H4 (cell line): Measurements from ENCODE around the gene NRXN3. TPM values are rescaled to one million over a fixed set of nuclear protein-coding genes. Genes with fewer than 3 reads are reported as not detected.
A peak's percentile ranks its signal among the peaks of the same experiment; 100 is the strongest.

ENCODE experiments used
- DNase-seq: peaks from one replicate; pipeline ENCODE4 v3.0.0-alpha.2; 2015; ENCODE audit warnings: low spot score
- total RNA-seq: library from RNA; depleted of rRNA; stranded (reverse); fragments of >200 nt; shearing (Covaris generic); gene quantifications from 2 replicates; pipeline ENCODE4 v1.2.3, GENCODE V29; 2014

NRXN3 gene
- total RNA-seq, 1 experiment from 2014 or later, result 0.37 TPM

DNA sequence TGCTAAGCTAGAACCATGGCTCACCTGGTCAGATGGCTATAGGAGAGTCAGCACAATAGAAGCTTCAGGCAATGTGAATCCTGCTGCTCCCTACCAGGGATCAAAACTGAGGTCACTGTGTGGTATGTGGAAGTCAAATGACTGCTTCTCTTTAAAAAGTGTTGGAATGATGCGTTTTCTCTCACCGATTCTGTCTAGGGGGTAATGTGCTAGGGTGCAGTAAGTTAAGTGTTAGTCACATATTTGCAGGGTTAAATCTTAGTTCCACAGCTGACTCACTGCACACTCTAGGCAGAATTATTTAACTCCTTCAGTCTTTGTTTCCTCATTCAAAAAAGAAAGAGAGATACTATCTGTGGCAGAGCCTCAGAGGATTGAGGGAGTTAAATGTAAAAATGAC lies 1344.5 kb downstream of the NRXN3 start:
- DNase-seq, result peak; percentile 8

DNA sequence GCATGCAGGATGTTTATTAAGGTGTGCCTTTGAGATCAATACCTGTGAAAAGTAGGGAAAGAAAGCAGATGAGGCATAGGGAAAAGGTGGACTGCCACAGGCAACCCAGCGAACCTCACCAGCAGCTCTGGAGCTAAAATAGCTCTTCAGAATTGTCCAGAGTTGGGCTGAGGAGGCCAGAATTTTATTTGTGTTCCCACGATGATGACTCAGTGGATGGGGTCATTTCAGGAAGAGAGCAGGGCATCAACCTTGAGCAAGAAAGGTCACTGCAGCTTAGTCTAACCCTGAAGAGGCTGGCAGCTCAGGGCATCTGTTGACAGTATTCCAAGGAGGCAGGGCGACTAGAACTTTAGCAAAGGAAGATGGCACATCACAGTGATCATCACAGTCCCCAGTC lies 1345.0 kb downstream of the NRXN3 start:
- no peak for DNase-seq

DNA sequence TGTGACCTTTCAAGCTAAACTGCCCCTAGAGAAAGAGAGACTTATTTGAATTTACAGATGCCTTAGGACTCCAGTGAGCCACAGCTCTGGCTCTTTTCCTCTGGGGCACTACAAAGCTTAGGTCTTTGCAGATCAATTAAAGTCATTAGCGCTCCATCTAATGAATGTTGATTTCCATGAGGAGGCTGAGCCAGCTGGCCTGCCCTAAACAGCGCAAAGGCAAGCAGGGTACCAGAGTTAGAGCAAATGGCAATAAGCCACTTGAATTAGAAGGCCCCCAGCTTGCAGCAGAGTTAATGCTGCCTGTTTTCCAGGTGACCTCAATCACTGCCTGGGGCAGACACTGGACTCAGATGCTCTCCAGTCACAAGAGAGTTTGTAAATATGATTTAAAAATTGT lies 1345.8 kb downstream of the NRXN3 start:
- no peak for DNase-seq

DNA sequence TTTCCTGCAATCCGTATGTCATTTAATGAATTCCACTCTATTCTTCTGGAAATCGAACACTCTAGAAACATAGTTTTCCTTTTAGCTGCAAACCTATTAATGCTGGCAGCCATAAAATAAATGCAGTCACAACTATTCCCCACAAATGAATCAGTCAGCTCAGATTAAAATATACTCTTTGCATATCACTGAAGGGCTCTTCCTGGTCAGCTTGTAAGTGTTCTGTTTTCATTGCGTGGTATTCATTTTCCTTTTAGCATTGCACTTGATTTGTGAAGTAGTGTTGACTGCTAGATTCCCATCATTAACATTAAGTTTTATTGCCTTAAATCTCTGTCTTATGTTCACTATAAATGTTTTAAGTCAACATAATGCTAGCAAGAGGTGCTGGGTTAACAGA lies 1355.2 kb downstream of the NRXN3 start:
- DNase-seq, result no peak

DNA sequence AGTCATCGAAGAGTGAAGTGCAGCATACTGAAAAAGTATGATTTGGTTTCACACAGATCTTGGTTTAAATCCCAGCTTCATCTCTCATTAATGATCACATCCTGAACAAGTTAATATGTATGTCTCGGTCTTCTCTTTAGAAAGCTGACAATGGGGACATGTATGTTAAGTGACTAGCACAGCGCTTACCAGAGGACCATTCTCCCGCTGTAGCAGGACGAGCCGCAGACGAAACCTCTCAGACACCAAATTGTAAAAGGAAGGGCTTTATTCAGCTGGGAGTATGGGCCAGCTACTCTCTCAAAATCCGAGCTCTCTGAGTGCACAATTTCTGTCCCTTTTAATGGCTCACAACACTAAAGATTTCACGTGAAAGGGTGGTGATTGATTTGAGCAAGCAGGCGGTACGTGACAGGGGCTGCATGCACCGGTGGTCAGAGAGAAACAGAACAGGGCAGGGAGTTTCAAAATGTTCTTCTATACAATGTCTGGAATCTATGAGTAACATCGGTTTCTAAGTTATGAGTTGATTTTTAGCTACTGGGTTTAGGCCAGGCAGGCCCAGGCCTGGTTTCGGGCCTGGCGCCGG lies 1358.7 kb downstream of the NRXN3 start:
- no peak for DNase-seq

DNA sequence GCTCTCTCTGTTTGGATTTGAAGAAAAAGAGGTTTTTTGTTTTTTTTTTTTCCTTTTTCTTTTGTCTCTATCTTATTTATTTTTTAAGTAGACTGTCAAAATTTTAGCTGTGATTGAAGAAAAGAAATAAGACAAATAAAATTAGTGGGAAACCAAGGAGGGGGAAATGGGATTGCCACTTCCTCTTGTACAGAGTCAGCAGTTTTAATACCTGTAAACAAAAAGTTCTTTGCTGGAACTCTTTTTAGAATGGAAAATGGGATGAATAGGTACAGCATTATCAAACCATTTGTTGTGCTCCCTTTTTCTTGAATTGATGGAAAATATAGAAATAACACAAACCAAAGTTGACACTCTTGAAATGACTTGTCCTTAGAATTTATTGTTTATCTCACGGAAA lies 1360.4 kb downstream of the NRXN3 start:
- no peak for DNase-seq

DNA sequence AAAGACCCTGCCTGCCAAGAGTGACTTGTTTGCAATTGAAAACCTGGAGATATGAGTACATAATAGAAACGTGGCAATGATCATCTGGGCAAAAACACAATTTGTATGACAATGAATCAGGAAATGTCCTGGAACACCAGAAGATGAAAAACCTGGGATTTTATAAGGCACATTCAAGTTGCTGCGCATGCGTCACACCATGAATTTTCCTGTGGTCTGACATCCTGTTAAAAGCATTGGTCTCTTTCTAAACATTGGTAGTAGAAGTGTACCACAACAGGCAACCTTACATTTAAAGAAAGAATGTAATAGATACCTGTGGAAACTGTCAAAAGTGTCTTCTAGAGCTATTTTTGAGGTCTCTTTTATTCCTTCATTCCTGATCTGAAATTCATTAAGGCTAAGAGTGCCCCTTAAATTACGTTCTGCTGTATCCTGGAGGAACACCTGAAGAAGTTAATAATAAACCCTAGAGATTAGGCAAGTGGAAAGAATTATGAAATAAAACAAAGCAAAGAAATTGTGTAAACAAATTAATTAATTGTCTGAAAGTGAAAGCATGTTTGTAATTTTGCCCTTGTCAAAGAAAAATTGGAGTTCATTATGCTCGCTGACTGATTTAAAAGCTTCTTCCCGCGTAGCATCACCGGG lies 1364.7 kb downstream of the NRXN3 start:
- DNase-seq, result peak; percentile 16

DNA sequence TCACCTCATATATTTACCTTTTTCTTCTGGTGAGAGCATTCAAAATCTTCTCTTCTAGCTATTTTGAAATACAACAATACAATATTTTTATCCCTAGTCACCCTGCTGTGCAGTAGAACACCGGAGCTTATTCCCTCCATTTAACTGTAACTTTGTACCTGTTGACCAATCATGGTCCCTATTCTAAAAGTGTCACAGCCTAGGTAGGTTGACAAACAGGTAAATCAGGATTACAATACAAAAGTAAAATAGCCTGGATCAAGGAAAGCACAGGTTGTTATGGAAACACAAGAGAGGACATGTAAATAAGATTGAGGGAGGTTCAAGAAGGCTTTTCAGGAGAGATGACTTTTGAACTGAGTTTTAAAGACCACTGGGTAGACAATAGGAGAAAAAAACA lies 1370.2 kb downstream of the NRXN3 start:
- DNase-seq, result no peak

DNA sequence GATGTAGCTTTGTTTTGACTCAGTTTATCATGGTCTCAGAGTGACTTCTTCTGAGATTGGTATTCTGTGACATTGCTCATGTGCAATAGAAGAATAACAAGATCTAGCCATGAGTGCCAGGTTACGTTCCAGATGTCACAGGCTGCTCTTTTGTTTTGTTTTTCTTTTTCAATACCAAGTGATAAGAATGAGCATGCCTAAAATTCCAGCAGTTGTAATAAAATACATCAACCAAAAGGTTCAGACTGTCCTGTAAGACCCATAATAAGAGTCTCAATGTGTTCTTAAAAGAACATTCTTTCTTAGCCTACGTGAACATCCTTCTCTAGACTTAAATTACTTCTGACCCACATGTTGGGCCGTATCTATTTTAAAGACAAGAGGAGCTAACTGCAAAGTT lies 1371.9 kb downstream of the NRXN3 start:
- DNase-seq, result no peak

DNA sequence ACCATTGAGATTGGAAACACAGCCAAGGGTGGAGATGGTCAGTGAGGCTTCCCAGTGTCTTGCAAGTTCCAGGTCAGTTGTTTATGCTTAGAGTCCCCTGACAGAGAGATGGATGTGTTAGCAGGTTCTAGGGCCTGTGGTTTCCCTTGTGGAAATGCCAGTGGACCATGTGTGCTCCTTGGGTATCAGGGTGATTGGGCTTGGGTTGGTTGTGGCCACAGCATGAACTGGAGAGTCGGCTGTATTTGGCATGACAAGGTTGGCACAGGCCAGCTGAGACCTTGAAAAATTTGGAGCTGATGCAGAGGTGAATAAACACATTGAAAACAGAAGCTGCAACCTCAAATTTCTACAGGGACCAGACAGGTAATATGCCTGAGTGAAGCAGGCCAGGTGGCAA lies 1373.2 kb downstream of the NRXN3 start:
- no peak for DNase-seq

DNA sequence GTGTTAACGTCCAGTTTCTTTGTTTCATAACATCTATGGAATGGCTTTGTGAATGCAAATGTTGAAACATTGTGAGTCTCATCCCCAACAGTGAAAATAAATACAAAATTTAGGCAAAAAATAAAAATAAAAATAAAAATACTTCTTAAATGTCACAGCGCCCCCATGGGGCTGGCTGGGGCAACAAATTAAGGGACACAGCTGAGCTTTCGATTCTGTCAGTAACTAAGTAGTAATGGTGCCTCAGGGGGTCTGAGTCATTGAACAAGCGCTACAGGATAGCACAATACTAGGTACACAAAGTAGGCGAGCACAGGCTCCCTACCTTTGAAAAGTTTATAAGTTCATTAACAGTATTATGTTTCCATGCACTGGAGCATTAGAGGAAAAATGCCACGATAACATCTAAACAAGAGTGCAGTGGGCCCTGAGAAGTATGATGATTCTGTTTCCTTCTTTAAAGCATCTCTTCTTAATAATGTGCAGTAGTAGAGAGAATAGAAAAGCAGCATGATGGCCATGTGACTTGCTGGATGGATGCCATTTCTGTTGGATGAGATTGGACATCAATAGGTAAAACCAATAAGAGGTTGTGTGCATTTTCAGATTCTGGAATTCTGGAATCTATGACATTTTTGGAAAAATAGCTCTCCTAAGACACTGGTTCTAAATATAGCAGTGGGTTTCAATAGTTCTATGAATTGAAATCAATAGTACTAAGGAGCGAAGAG lies 1374.0 kb downstream of the NRXN3 start:
- peak; percentile 23 for DNase-seq

DNA sequence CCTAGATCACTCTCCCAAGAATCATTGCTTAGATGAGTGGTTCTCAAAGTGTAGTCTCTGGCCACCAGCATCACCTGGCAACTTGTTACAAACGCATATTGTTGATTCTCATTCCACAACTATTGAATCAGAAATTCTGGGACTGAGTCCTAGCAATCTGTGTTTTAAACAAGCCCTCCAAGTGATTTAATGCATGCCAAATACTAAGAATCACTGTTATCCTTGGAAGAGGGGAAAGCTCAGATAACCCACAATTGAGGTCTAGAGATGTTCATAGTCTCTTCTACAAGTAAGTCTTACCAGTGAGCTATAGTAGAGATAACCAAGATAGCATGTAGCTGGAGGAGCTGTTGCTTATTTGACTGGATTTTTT lies 1374.5 kb downstream of the NRXN3 start:
- DNase-seq, result no peak

DNA sequence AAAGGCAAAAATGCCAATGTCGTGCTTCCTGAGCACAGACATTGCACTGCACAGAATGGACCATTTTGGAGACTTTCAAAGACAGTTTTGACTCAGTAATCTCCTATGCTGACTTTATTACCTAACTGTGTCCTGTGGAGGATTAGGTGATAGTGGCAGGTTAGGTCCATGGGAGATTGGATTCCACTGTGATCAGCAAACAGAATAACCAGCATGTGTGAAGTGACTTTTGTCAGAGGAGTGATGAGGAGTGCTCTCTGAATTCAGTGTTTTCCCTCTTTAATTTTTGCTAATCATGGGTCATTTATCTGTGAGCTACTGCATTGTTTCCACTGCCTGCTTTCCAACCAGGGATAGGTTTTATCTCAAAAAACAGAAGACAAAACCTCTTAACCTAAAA lies 1378.7 kb downstream of the NRXN3 start:
- DNase-seq, result no peak

DNA sequence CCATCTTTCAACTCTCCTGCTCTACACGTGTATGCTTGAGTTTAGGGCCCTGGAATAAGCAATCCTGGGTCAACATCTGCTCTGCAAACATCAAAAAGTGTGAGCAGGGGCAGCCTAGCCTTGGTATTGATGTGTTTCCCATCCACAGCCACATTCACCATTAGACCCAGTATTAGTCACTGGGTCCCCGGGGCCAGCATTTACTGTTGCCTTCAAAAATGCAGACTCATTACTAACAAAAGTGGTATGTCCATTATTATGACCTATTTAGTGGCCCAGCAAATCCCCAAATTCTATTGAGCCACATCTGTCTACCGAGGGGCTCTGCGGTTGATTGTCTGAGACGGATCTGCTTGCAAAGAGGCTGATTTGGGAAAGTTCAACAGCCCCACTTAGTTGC lies 1379.3 kb downstream of the NRXN3 start:
- no peak for DNase-seq

DNA sequence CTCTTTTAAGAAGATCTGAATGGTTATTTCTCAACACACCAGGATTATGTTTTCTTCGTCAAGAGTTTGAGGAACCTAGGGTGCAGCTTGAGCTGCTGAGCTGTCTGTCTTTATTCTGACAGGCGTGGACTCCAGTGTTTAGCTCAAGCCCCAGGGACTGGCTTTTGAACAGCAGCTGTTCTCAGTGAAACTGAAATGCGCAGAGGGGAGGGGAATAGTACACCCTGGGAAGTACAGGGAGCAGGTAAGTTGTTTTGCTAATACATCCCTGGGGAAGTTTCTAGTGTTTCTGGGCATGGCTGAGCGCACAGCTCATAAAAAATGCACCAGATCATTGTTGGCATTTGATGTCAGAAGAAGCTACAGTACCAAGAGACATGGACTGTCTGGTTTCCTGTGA lies 1381.3 kb downstream of the NRXN3 start:
- no peak for DNase-seq

DNA sequence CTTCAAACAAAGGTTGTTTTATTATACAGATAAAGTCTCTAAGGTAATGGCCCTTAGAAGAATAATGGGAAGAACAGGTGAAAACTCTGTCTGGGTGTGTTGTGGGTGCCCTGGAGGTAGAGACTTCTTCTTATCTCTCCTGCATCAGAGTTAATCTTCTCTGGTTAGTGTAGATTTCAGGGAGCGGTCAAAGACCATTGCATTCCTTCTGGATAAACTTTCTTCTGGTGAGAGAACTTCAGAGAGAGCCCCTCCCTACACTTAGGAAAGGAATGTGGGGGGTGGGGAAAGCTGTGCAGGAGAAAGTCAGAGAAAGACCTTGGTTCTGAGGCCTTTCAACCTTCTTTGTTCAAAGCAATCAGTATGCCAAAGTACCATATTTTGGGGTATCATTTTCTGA lies 1382.6 kb downstream of the NRXN3 start:
- no peak for DNase-seq

DNA sequence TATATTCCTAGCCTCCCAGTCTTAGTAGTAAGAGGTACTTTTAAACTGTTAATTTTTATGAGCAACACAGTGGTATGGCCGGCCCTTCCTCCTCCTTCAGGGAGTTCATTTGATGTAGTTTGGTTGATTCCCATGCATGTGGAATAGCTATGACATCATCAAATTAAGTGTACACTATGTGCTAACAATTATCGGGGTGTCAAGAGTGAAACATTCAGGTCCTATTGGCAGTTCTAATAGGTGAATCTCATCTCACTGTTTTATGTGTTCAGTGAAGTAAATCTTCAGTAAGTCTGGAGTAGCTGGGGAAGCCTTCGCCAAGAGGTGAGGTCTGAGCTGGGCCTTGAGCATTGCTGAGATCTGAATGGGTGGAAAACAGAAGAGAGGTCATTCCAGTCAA lies 1384.6 kb downstream of the NRXN3 start:
- no peak for DNase-seq

DNA sequence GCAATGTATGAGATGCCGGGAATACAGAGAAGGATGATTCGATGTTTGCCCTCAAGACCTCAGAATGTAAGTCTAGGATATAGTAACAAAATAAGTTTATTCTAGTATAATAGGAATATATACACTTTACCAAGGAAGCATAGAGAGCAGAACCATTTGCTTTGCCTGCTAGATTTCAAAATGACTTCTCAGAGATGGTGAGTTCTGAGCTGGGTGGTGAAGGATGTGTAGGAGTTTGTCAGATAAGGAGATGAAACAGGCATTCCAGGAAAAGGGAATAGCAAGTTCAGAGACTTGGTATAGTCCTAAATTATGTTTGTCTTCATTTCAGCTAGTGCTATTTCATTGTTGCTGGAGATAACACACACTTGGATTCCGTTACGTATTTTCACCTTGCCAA lies 1385.3 kb downstream of the NRXN3 start:
- no peak for DNase-seq

DNA sequence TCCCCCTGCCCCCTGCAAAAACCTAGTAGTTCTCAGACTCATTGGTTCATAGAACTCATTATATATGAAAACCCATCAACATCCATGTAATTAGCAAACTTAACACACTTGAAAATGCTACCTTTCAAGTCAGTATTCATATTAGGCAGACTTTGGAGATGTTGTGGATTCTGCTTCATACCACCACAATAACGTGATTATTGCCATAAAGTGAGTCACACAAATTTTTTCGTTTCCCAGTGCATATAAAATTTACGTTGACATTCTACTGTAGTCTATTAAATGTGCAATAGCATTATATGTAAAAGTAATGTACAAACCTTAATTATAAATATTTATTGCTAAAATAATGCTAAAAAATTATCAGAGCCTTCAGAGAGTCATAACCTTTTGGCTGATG lies 1387.1 kb downstream of the NRXN3 start:
- no peak for DNase-seq

DNA sequence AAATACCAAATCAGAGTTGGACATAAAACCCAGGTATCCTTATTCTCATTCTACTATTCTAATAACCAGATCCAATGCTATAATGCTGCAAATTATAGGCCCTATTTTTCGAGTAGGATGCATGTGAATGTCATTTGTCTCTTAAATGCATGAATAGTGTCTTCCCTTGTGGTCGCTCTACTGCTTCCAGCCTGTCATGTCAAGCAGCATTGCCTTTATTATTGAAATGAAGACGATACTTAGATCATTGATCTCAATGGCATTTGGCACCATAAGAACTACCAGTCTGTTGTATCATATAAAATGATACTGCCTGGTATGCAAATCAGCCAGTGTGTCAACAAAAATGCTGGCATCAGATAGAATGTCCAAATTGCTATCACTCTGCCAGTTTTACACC lies 1392.0 kb downstream of the NRXN3 start:
- DNase-seq, result no peak

DNA sequence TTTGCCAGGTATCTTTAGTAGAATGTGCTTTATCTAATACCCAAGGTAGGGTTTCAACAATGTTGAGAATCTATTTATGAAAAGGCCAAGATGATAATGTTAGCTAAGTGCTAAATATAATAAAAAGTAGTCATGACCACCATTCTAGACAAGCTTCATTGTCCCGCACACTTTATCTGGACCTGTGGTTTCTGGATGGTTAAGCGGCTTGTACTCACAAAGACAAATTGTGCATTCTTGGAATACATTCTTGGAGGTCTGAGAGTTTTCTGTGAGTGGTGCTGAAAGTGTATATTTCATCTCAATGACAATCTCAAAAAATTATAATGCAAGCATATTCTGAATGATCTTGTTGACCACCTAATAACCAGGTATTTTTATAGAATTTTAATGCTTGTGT lies 1394.2 kb downstream of the NRXN3 start:
- no peak for DNase-seq

DNA sequence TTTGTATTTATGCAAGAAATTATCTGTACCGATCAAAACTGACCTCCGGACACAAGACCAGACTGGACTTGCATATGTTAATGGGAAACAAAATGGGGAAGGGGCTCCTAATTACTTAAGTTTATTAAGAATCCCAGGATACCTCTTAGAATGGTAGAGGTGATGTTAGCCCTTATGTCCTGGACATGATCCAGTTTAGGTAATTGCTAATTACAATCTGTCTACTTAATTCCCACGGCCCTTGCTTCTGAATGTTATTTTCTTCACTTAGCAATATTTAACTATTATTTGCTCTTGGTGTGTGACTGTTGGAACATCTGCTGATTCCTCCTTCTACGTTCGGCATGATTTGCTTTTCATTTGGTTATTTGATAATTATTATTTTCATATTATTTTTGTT lies 1397.1 kb downstream of the NRXN3 start:
- DNase-seq, result no peak

DNA sequence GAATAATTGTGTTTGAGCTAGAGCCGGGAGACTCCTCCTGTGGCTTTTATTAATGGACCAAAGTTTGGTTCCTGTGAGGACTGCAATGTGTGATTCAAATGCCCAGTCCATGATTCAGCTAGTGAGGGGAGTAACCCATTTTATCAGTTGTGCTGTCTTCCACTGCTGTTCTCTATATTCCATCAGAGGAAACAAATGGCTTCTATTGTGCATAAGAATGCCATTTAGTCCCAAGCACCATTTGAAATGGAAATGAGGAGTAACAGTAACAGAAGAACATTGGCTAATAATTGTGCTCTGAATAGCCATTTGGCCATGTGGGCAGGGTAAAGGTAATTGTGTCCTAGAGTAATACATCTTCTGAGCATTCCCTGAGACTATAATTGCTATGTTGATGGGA lies 1398.4 kb downstream of the NRXN3 start:
- no peak for DNase-seq

DNA sequence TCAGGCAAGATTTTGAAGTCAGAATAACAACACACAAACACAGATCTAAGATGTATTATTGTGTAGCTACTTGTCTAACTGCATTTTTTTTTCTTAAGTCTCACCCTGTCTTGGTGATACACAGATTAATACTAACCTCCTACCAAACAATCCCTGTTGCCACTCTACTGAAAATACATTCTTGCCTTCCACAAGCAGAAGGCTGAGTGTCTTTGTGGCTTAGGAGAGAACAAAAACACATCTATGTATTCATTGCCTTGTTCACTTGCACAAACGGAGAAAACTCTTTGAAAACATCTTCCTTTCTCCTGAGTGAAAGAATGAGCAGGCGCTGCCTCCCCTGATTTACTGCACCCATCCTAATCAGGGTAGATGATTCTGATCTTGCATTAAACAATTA lies 1398.9 kb downstream of the NRXN3 start:
- no peak for DNase-seq
